ENCODE measurements around the gene FAM53A. TPM values are rescaled to one million over a fixed set of nuclear protein-coding genes. Genes with fewer than 3 reads are reported as not detected.

Gene FAM53A
- total and polyA plus RNA-seq, 2 experiments from 2014 or later, result 7.1 to 11.8 TPM

GRCh38 chr4:1653776-1654175 is 30.3 kb downstream of the FAM53A start:
- Histone ChIP-seq H3K27ac (no peak overlapping the region), H3K36me3 (no peaks in the 10 kb centered on the region), H3K4me1 (ENCODE audit: low read depth) (no peaks in the 10 kb centered on the region), H3K4me3 (no peak overlapping the region), H3K9me3 (ENCODE audit: low read depth) (no peaks in the 10 kb centered on the region), H3K27me3 (no peaks in the 10 kb centered on the region)
- no peak for TF ChIP-seq CTCF (IDR thresholded peaks at IDR 0.05; ENCODE audit: low read depth, low read length)
- no peak for DNase-seq (ENCODE audit: low read depth in 1 of 2, low spot score in 1 of 2)

GRCh38 chr4:1652088-1652487 is 32.0 kb downstream of the FAM53A start:
- DNase-seq (ENCODE audit: low read depth in 1 of 2, low spot score in 1 of 2), result no peak
- H3K27me3 ChIP-seq, result no peaks in the 10 kb centered on the region
- H3K36me3 ChIP-seq, result no peaks in the 10 kb centered on the region
- no peak overlapping the region for H3K27ac ChIP-seq
- no peak overlapping the region for H3K4me3 ChIP-seq
- no peaks in the 10 kb centered on the region for H3K9me3 ChIP-seq (ENCODE audit: low read depth)
- TF ChIP-seq CTCF (IDR thresholded peaks at IDR 0.05; ENCODE audit: low read depth, low read length), result no peak
- no peaks in the 10 kb centered on the region for H3K4me1 ChIP-seq (ENCODE audit: low read depth)

GRCh38 chr4:1651609-1652008 is 32.5 kb downstream of the FAM53A start:
- no peaks in the 10 kb centered on the region for H3K9me3 ChIP-seq (ENCODE audit: low read depth)
- no peak for DNase-seq (ENCODE audit: low read depth in 1 of 2, low spot score in 1 of 2)
- H3K4me1 ChIP-seq (ENCODE audit: low read depth), result no peaks in the 10 kb centered on the region
- H3K27ac ChIP-seq, result no peak overlapping the region
- H3K36me3 ChIP-seq, result no peaks in the 10 kb centered on the region
- H3K4me3 ChIP-seq, result no peak overlapping the region
- TF ChIP-seq CTCF (IDR thresholded peaks at IDR 0.05; ENCODE audit: low read depth, low read length), result no peak
- H3K27me3 ChIP-seq, result no peaks in the 10 kb centered on the region

- no peak overlapping the region for H3K4me3 ChIP-seq
- no peaks in the 10 kb centered on the region for H3K27me3 ChIP-seq
- no peak for TF ChIP-seq CTCF (IDR thresholded peaks at IDR 0.05; ENCODE audit: low read depth, low read length)
- no peak for DNase-seq (ENCODE audit: low read depth in 1 of 2, low spot score in 1 of 2)
- H3K27ac ChIP-seq, result no peak overlapping the region
- no peaks in the 10 kb centered on the region for H3K36me3 ChIP-seq
- H3K4me1 ChIP-seq (ENCODE audit: low read depth), result peaks cover 17% of the 10 kb centered on the region
- H3K9me3 ChIP-seq (ENCODE audit: low read depth), result no peaks in the 10 kb centered on the region
Observed at GRCh38 chr4:1648962-1649361, 35.2 kb downstream of the FAM53A start.

GRCh38 chr4:1647432-1647831 is 36.7 kb downstream of the FAM53A start:
- no peaks in the 10 kb centered on the region for H3K36me3 ChIP-seq
- no peak for TF ChIP-seq CTCF (IDR thresholded peaks at IDR 0.05; ENCODE audit: low read depth, low read length)
- no peak overlapping the region for H3K27ac ChIP-seq
- no peaks in the 10 kb centered on the region for H3K27me3 ChIP-seq
- H3K9me3 ChIP-seq (ENCODE audit: low read depth), result no peaks in the 10 kb centered on the region
- no peak for DNase-seq (ENCODE audit: low read depth in 1 of 2, low spot score in 1 of 2)
- H3K4me1 ChIP-seq (ENCODE audit: low read depth), result peaks cover 17% of the 10 kb centered on the region
- H3K4me3 ChIP-seq, result no peak overlapping the region

GRCh38 chr4:1646690-1647089 is 37.4 kb downstream of the FAM53A start:
- H3K36me3 ChIP-seq, result no peaks in the 10 kb centered on the region
- no peak overlapping the region for H3K27ac ChIP-seq
- no peak for TF ChIP-seq CTCF (IDR thresholded peaks at IDR 0.05; ENCODE audit: low read depth, low read length)
- H3K9me3 ChIP-seq (ENCODE audit: low read depth), result no peaks in the 10 kb centered on the region
- H3K4me1 ChIP-seq (ENCODE audit: low read depth), result peaks cover 17% of the 10 kb centered on the region
- no peaks in the 10 kb centered on the region for H3K27me3 ChIP-seq
- DNase-seq (ENCODE audit: low read depth in 1 of 2, low spot score in 1 of 2), result no peak
- no peak overlapping the region for H3K4me3 ChIP-seq
